Measurements from ENCODE around the gene PDSS2.

PDSS2 gene

GRCh38 chr6:107272246-107272645 lies 187.1 kb downstream of the PDSS2 start:
- no peak for DNase-seq (ENCODE audit: low read depth in 2 of 2)

- no peak for DNase-seq (ENCODE audit: low read depth in 2 of 2)
Measured at GRCh38 chr6:107271208-107271790, 188.1 kb downstream of the PDSS2 start.

GRCh38 chr6:107267634-107268033 lies 191.7 kb downstream of the PDSS2 start:
- DNase-seq (ENCODE audit: low read depth in 2 of 2) = no peak

GRCh38 chr6:107267006-107267405 lies 192.4 kb downstream of the PDSS2 start:
- no peak for DNase-seq (ENCODE audit: low read depth in 2 of 2)

GRCh38 chr6:107266563-107266962 lies 192.8 kb downstream of the PDSS2 start:
- no peak for DNase-seq (ENCODE audit: low read depth in 2 of 2)

- peak; percentile 11 to 20 for DNase-seq (ENCODE audit: low read depth in 2 of 2)
Measured at GRCh38 chr6:107264357-107264840, 195.0 kb downstream of the PDSS2 start.

GRCh38 chr6:107259951-107260350 lies 199.4 kb downstream of the PDSS2 start:
- no peak for DNase-seq (ENCODE audit: low read depth in 2 of 2)

- no peak for DNase-seq (ENCODE audit: low read depth in 2 of 2)
Measured at GRCh38 chr6:107248147-107248546, 211.2 kb downstream of the PDSS2 start.

- no peak for DNase-seq (ENCODE audit: low read depth in 2 of 2)
Measured at GRCh38 chr6:107246972-107247615, 212.3 kb downstream of the PDSS2 start.

GRCh38 chr6:107246249-107246971 lies 213.0 kb downstream of the PDSS2 start:
- DNase-seq (ENCODE audit: low read depth in 2 of 2) = no peak

GRCh38 chr6:107244742-107245480 lies 214.5 kb downstream of the PDSS2 start:
- no peak for DNase-seq (ENCODE audit: low read depth in 2 of 2)

- no peak for DNase-seq (ENCODE audit: low read depth in 2 of 2)
Measured at GRCh38 chr6:107244082-107244741, 215.2 kb downstream of the PDSS2 start.

- no peak for DNase-seq (ENCODE audit: low read depth in 2 of 2)
Measured at GRCh38 chr6:107243471-107243870, 215.9 kb downstream of the PDSS2 start.

GRCh38 chr6:107237992-107238660 lies 221.2 kb downstream of the PDSS2 start:
- DNase-seq (ENCODE audit: low read depth in 2 of 2) = no peak

- DNase-seq (ENCODE audit: low read depth in 2 of 2) = no peak
Measured at GRCh38 chr6:107235511-107235910, 223.9 kb downstream of the PDSS2 start.

GRCh38 chr6:107235007-107235406 lies 224.4 kb downstream of the PDSS2 start:
- no peak for DNase-seq (ENCODE audit: low read depth in 2 of 2)

- no peak for DNase-seq (ENCODE audit: low read depth in 2 of 2)
Measured at GRCh38 chr6:107231243-107231642, 228.1 kb downstream of the PDSS2 start.

- no peak for DNase-seq (ENCODE audit: low read depth in 2 of 2)
Measured at GRCh38 chr6:107230448-107230847, 228.9 kb downstream of the PDSS2 start.

- DNase-seq (ENCODE audit: low read depth in 2 of 2) = no peak
Measured at GRCh38 chr6:107230024-107230423, 229.3 kb downstream of the PDSS2 start.

GRCh38 chr6:107228754-107229153 lies 230.6 kb downstream of the PDSS2 start:
- DNase-seq (ENCODE audit: low read depth in 2 of 2) = no peak

GRCh38 chr6:107221519-107221918 lies 237.8 kb downstream of the PDSS2 start:
- no peak for DNase-seq (ENCODE audit: low read depth in 2 of 2)

All from fibroblast of skin of left quadriceps (primary cell).